ENCODE results near the gene NOL7.

DNA sequence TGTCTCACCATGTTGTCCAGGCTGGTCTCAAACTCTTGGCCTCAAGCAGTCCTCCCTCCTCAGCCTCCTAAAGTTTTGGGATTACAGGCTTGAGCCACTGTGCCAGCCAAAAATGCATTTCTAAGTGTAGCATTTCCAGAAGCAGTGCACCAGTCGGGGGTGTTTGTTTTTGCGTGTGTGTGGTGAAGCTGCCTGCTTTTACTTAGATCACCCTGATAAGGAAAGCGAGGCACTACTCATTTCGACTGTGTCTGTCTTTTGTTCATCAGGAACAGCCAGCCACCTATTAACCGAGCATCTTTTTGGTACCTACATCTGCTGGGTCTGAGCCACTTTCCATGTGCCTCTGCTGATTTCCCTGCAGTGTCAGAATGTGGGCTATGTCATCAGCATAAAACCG, 22.0 kb upstream of the NOL7 start:
- TF ChIP-seq, protein P1, sequence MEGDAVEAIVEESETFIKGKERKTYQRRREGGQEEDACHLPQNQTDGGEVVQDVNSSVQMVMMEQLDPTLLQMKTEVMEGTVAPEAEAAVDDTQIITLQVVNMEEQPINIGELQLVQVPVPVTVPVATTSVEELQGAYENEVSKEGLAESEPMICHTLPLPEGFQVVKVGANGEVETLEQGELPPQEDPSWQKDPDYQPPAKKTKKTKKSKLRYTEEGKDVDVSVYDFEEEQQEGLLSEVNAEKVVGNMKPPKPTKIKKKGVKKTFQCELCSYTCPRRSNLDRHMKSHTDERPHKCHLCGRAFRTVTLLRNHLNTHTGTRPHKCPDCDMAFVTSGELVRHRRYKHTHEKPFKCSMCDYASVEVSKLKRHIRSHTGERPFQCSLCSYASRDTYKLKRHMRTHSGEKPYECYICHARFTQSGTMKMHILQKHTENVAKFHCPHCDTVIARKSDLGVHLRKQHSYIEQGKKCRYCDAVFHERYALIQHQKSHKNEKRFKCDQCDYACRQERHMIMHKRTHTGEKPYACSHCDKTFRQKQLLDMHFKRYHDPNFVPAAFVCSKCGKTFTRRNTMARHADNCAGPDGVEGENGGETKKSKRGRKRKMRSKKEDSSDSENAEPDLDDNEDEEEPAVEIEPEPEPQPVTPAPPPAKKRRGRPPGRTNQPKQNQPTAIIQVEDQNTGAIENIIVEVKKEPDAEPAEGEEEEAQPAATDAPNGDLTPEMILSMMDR (IDR thresholded peaks at IDR 0.05 in 4 of 5, conservative IDR thresholded peaks at IDR 0.05 in 1 of 5) = no peak
- no peak for TF ChIP-seq POLR2A (IDR thresholded peaks at IDR 0.05)

Data from gastrocnemius medialis (tissue), 4 donors.